Central memory CD8-positive, alpha-beta T cell (primary cell): Measurements from ENCODE around the gene HSD17B12.

Experiments used
- ATAC-seq: fragments of 150-1000 bp; cut with Tn5 transposase; replicated peaks from 2 replicates; pipeline ENCODE4 v1.10.0; 2022; ENCODE audit warnings: mild to moderate bottlenecking, moderate FRiP score, moderate number of reproducible peaks; ENCODE audit not compliant: poor library complexity, severe bottlenecking; ENCODE audit errors: extremely low read depth
- DNase-seq, 2 donors: peaks; one replicate each; pipeline ENCODE4 v3.0.0; 2021; ENCODE audit warnings: low spot score in 2 of 2
- H3K27ac Mint-ChIP-seq: one replicate; pipeline ENCODE4 v1.8.0; 2022; ENCODE audit warnings: low read depth, mild to moderate bottlenecking, moderate library complexity, mixed read lengths
- H3K27me3 Mint-ChIP-seq: one replicate; pipeline ENCODE4 v1.8.0; 2022; ENCODE audit warnings: mixed read lengths
- H3K36me3 Mint-ChIP-seq: one replicate; pipeline ENCODE4 v1.8.0; 2022; ENCODE audit warnings: mild to moderate bottlenecking, moderate library complexity, mixed read lengths; ENCODE audit not compliant: insufficient read depth
- H3K4me1 Mint-ChIP-seq: one replicate; pipeline ENCODE4 v1.8.0; 2022; ENCODE audit warnings: mixed read lengths
- H3K4me3 Mint-ChIP-seq: one replicate; pipeline ENCODE4 v1.8.0; 2022; ENCODE audit warnings: mild to moderate bottlenecking, moderate library complexity, mixed read lengths
- H3K9me3 Mint-ChIP-seq: one replicate; pipeline ENCODE4 v1.8.0; 2022; ENCODE audit warnings: mixed read lengths

The HSD17B12 gene

GRCh38 chr11:43825217-43825816 lies 144.8 kb downstream of the HSD17B12 start:
- Mint-ChIP-seq H3K36me3 (no peaks in the 10 kb centered on the region), H3K9me3 (no peaks in the 10 kb centered on the region), H3K27ac (no peak overlapping the region), H3K4me3 (no peak overlapping the region), H3K27me3 (no peaks in the 10 kb centered on the region), H3K4me1 (no peaks in the 10 kb centered on the region)
- ATAC-seq = no peak
- DNase-seq = no peak

GRCh38 chr11:43830928-43831440 lies 150.4 kb downstream of the HSD17B12 start:
- DNase-seq (no peak), ATAC-seq (no peak)
- no peaks in the 10 kb centered on the region for H3K9me3 Mint-ChIP-seq
- H3K36me3 Mint-ChIP-seq = peaks cover 2% of the 10 kb centered on the region
- H3K4me3 Mint-ChIP-seq = no peak overlapping the region
- no peak overlapping the region for H3K27ac Mint-ChIP-seq
- no peaks in the 10 kb centered on the region for H3K27me3 Mint-ChIP-seq
- H3K4me1 Mint-ChIP-seq = no peaks in the 10 kb centered on the region

- no peak overlapping the region for H3K27ac Mint-ChIP-seq
- no peaks in the 10 kb centered on the region for H3K4me1 Mint-ChIP-seq
- no peak for DNase-seq
- H3K9me3 Mint-ChIP-seq = no peaks in the 10 kb centered on the region
- no peak overlapping the region for H3K4me3 Mint-ChIP-seq
- ATAC-seq = no peak
- H3K27me3 Mint-ChIP-seq = no peaks in the 10 kb centered on the region
- H3K36me3 Mint-ChIP-seq = peaks cover 3% of the 10 kb centered on the region
Observed at GRCh38 chr11:43832536-43832935, 152.0 kb downstream of the HSD17B12 start.

- no peak overlapping the region for H3K27ac Mint-ChIP-seq
- no peaks in the 10 kb centered on the region for H3K9me3 Mint-ChIP-seq
- H3K4me3 Mint-ChIP-seq = no peak overlapping the region
Observed at GRCh38 chr11:43833657-43834073, 153.1 kb downstream of the HSD17B12 start.

GRCh38 chr11:43834286-43834685 lies 153.7 kb downstream of the HSD17B12 start:
- DNase-seq (no peak), ATAC-seq (no peak)
- peaks cover 5% of the 10 kb centered on the region for H3K36me3 Mint-ChIP-seq
- no peak overlapping the region for H3K27ac Mint-ChIP-seq
- H3K4me1 Mint-ChIP-seq = no peaks in the 10 kb centered on the region
- H3K27me3 Mint-ChIP-seq = no peaks in the 10 kb centered on the region
- H3K9me3 Mint-ChIP-seq = no peaks in the 10 kb centered on the region
- no peak overlapping the region for H3K4me3 Mint-ChIP-seq

More at GRCh38 chr11:43833657-43834073, 153.1 kb downstream of the HSD17B12 start:
- Mint-ChIP-seq H3K36me3 (peaks cover 4% of the 10 kb centered on the region), H3K27me3 (no peaks in the 10 kb centered on the region), H3K4me1 (no peaks in the 10 kb centered on the region)
- no peak for ATAC-seq
- DNase-seq = no peak

GRCh38 chr11:43835104-43835503 lies 154.6 kb downstream of the HSD17B12 start:
- no peak for DNase-seq

GRCh38 chr11:43837879-43838278 lies 157.3 kb downstream of the HSD17B12 start:
- Mint-ChIP-seq H3K9me3 (no peaks in the 10 kb centered on the region), H3K36me3 (peaks cover 5% of the 10 kb centered on the region), H3K4me1 (no peaks in the 10 kb centered on the region), H3K27me3 (no peaks in the 10 kb centered on the region), H3K4me3 (no peak overlapping the region), H3K27ac (no peak overlapping the region)
- ATAC-seq = no peak
- no peak for DNase-seq

More at GRCh38 chr11:43835104-43835503, 154.6 kb downstream of the HSD17B12 start:
- Mint-ChIP-seq H3K27me3 (no peaks in the 10 kb centered on the region), H3K4me3 (no peak overlapping the region), H3K9me3 (no peaks in the 10 kb centered on the region), H3K4me1 (no peaks in the 10 kb centered on the region), H3K36me3 (peaks cover 5% of the 10 kb centered on the region), H3K27ac (no peak overlapping the region)
- ATAC-seq = no peak

- DNase-seq = no peak
- Mint-ChIP-seq H3K36me3 (peaks cover 3% of the 10 kb centered on the region), H3K4me1 (no peaks in the 10 kb centered on the region), H3K4me3 (no peak overlapping the region), H3K27ac (no peak overlapping the region), H3K9me3 (no peaks in the 10 kb centered on the region), H3K27me3 (no peaks in the 10 kb centered on the region)
- no peak for ATAC-seq
Observed at GRCh38 chr11:43842021-43842420, 161.5 kb downstream of the HSD17B12 start.

GRCh38 chr11:43845816-43846215 lies 165.3 kb downstream of the HSD17B12 start:
- H3K27ac Mint-ChIP-seq = no peak overlapping the region

GRCh38 chr11:43852057-43852636 lies 171.6 kb downstream of the HSD17B12 start:
- Mint-ChIP-seq H3K27ac (no peak overlapping the region), H3K9me3 (no peaks in the 10 kb centered on the region), H3K36me3 (peaks cover 3% of the 10 kb centered on the region), H3K4me3 (no peak overlapping the region), H3K27me3 (no peaks in the 10 kb centered on the region), H3K4me1 (no peaks in the 10 kb centered on the region)
- peak; percentile 58 for ATAC-seq
- peak; percentile 25 to 27 for DNase-seq

More at GRCh38 chr11:43845816-43846215, 165.3 kb downstream of the HSD17B12 start:
- H3K4me3 Mint-ChIP-seq = no peak overlapping the region
- H3K36me3 Mint-ChIP-seq = peaks cover 1% of the 10 kb centered on the region
- no peak for ATAC-seq
- no peak for DNase-seq
- H3K4me1 Mint-ChIP-seq = no peaks in the 10 kb centered on the region
- no peaks in the 10 kb centered on the region for H3K27me3 Mint-ChIP-seq
- no peaks in the 10 kb centered on the region for H3K9me3 Mint-ChIP-seq

GRCh38 chr11:43853781-43854180 lies 173.2 kb downstream of the HSD17B12 start:
- ATAC-seq (no peak), DNase-seq (no peak)
- H3K9me3 Mint-ChIP-seq = no peaks in the 10 kb centered on the region
- peaks cover 3% of the 10 kb centered on the region for H3K36me3 Mint-ChIP-seq
- no peaks in the 10 kb centered on the region for H3K4me1 Mint-ChIP-seq
- no peaks in the 10 kb centered on the region for H3K27me3 Mint-ChIP-seq
- no peak overlapping the region for H3K4me3 Mint-ChIP-seq
- no peak overlapping the region for H3K27ac Mint-ChIP-seq

- H3K9me3 Mint-ChIP-seq = no peaks in the 10 kb centered on the region
Observed at GRCh38 chr11:43856993-43857392, 176.5 kb downstream of the HSD17B12 start.

GRCh38 chr11:43861141-43861540 lies 180.6 kb downstream of the HSD17B12 start:
- peaks cover 17% of the 10 kb centered on the region for H3K27me3 Mint-ChIP-seq
- no peak overlapping the region for H3K27ac Mint-ChIP-seq
- no peak for ATAC-seq
- no peaks in the 10 kb centered on the region for H3K9me3 Mint-ChIP-seq
- no peak overlapping the region for H3K4me3 Mint-ChIP-seq
- DNase-seq = no peak
- no peaks in the 10 kb centered on the region for H3K36me3 Mint-ChIP-seq
- no peaks in the 10 kb centered on the region for H3K4me1 Mint-ChIP-seq

More at GRCh38 chr11:43856993-43857392, 176.5 kb downstream of the HSD17B12 start:
- Mint-ChIP-seq H3K36me3 (peaks cover 2% of the 10 kb centered on the region), H3K4me3 (no peak overlapping the region), H3K4me1 (no peaks in the 10 kb centered on the region), H3K27me3 (no peaks in the 10 kb centered on the region), H3K27ac (no peak overlapping the region)
- no peak for ATAC-seq
- DNase-seq = no peak
